Brain microvascular endothelial cell (primary cell): ENCODE measurements around the gene PPP2R5E.

ENCODE experiments used
- DNase-seq: peaks from one replicate; pipeline ENCODE4 v3.0.0-alpha.2; 2020
- H3K27ac ChIP-seq: fragments of 250-450 bp; sonication (Bioruptor Pico); 2 replicates; pipeline ENCODE4 v1.5.1; 2020; ENCODE audit warnings: mild to moderate bottlenecking, moderate library complexity
- H3K27me3 ChIP-seq: fragments of 250-450 bp; sonication (Bioruptor Pico); replicated peaks from 2 replicates; pipeline ENCODE4 v1.5.1; 2020; ENCODE audit warnings: mild to moderate bottlenecking
- H3K36me3 ChIP-seq: fragments of 250-450 bp; sonication (Bioruptor Pico); replicated peaks from 2 replicates; pipeline ENCODE4 v1.5.1; 2020; ENCODE audit warnings: mild to moderate bottlenecking
- H3K4me3 ChIP-seq: 2 replicates; pipeline ENCODE4 v1.5.1; 2011; ENCODE audit warnings: low read depth, mild to moderate bottlenecking, control low read depth, low read length, moderate library complexity
- in situ Hi-C: cut with HindIII; loops from 2 replicates; pipeline ENCODE4 v1.10.0; 2017; ENCODE audit warnings: low sequenced_read_pairs, low pct_ligation_motif_present
- TF ChIP-seq, protein P1 (sequence below): IDR thresholded peaks from 2 replicates; pipeline ENCODE4 v1.5.1; 2011; ENCODE audit warnings: low read depth, mild to moderate bottlenecking, moderate library complexity, low read length, control low read depth, inconsistent platforms; ENCODE audit errors: missing control alignments

PPP2R5E gene

DNA sequence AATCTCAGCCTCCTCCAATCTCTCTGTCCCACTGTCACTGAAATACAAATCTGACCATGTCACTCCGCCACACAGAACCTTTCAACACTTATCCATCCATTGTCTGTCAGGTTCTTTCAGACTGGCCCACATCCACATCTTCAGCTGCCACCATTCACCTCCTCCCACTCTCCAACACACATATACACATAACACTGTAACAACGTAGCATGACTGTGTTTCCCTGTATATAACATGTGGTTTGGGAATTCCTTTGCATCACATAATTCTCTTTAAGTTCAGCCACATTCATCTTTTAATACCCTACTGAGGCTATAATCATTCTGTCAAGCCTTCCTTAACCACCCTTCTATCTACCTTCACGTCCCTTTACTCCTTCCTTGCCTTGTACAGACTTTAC lies 99.2 kb downstream of the PPP2R5E start:
- TF ChIP-seq, protein P1, sequence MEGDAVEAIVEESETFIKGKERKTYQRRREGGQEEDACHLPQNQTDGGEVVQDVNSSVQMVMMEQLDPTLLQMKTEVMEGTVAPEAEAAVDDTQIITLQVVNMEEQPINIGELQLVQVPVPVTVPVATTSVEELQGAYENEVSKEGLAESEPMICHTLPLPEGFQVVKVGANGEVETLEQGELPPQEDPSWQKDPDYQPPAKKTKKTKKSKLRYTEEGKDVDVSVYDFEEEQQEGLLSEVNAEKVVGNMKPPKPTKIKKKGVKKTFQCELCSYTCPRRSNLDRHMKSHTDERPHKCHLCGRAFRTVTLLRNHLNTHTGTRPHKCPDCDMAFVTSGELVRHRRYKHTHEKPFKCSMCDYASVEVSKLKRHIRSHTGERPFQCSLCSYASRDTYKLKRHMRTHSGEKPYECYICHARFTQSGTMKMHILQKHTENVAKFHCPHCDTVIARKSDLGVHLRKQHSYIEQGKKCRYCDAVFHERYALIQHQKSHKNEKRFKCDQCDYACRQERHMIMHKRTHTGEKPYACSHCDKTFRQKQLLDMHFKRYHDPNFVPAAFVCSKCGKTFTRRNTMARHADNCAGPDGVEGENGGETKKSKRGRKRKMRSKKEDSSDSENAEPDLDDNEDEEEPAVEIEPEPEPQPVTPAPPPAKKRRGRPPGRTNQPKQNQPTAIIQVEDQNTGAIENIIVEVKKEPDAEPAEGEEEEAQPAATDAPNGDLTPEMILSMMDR = no peak
- H3K27ac ChIP-seq = no peak overlapping the region
- H3K4me3 ChIP-seq = no peak overlapping the region
- no peak for DNase-seq
- in situ Hi-C loops = no loop called here
- H3K36me3 ChIP-seq = no peaks in the 10 kb centered on the region
- H3K27me3 ChIP-seq = no peaks in the 10 kb centered on the region

DNA sequence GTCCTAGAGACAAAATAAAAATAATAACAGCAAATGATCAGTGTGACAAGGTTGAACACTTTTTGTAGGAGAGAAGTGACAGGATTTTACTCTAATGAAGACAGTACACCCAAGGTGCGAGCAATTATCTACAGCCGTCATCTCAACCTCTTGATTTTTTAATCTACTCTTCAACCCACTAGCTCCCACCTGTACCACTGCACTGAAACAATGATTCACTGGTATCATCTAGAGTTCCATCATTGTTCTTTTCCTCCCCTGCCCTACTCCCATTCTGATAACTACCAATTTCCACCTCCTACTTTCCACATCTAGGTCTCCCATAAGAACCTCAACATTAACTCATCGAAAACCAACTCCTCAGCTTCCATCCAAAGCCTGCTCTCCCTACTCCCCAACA lies 99.8 kb downstream of the PPP2R5E start:
- in situ Hi-C loops = no loop called here
- Histone ChIP-seq H3K4me3 (no peak overlapping the region), H3K27ac (no peak overlapping the region), H3K27me3 (no peaks in the 10 kb centered on the region), H3K36me3 (no peaks in the 10 kb centered on the region)
- TF ChIP-seq, protein P1 = no peak
- DNase-seq = no peak

DNA sequence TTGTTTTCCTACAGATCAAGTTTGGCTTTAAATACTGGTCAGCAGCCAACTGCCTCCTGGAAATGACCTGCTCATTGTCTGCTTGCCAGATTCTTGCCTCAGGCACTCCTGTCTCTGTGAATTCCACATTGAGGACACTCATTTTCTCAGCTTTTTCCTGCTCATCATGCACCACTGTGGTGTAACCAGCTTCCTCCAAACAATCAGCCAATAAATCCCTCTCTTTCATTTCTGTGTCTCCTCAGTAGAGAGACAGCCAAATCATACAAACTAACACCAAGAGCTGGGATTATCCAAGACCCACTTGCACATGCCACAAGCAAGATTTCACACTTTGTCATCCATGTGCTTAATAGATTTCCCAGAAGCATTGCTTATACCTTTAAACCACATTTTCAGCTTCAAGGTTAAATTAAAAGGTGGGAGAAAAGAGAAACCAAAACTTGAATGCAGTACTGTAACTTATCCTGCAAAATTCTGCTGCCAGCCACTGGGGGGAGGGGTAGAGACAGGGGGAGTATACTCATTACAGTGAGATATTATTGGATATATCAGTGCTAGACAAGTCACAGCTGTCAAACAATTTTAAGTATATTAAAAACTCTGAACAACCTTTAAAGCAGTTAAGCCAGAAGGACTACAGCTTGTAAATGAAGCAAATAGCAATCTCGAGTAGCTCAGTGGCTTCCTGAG lies 105.0 kb downstream of the PPP2R5E start:
- H3K4me3 ChIP-seq = no peak overlapping the region
- H3K27ac ChIP-seq = peak overlapping the region; percentile 15
- in situ Hi-C loops = no loop called here
- DNase-seq = peak; percentile 88
- TF ChIP-seq, protein P1 = peak; percentile 35
- no peaks in the 10 kb centered on the region for H3K36me3 ChIP-seq
- no peaks in the 10 kb centered on the region for H3K27me3 ChIP-seq

DNA sequence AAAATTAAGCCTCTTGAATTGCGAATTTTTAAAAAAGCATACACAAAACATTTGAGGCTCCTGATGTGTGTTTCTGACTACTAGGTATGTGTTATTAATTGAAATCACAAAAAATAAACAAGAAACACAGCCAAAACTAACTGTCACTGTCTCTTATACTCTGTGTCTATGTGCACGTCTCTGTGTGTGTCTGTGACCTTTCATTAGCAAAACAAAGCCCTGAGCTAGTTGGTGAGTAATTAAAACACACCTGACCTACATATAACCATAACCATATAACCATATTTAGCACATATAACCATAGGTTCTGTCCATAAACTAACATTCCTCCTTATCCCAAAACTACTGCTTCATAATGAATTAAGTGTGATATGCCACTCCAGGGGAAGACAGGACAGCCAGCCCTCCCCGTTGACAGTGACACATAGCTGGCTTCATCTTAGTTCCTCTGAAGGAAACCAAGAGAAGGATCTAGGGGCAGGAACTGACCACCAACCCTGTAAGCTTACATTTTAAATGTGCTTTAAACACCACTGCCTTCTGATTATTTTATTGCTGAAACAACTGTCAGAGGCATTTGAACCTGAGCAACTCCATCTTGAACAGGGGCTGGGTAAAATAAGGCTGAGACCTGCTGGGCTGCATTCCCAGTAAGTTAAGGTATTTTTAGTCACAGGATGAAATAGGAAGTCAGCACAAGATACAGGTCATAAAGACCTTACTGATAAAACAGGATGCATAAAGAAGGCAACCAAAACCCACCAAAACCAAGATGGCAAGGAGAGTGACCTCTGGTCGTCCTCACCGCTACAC lies 106.7 kb downstream of the PPP2R5E start:
- no peaks in the 10 kb centered on the region for H3K36me3 ChIP-seq
- no peak overlapping the region for H3K27ac ChIP-seq
- in situ Hi-C loops = no loop called here

DNA sequence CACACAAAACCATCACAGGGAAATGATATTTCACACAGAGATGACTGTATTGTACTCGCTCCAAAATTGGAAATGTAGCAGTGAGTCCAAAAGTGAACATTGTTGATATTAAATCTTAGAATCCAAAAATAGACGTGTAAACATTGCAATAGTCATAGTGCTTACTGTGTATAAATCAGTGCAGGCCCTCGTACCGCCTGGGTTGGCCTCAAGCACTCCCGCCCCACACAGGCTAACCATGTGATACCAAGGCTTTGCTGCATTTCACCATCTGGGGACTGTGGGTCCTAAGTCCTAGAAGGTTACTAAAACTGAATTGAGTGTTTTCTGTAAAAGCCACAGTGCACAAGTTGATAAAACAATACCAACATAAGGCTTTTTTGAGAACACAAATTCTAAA lies 107.3 kb downstream of the PPP2R5E start:
- in situ Hi-C loops = no loop called here
- Histone ChIP-seq H3K4me3 (no peak overlapping the region), H3K27ac (no peak overlapping the region), H3K27me3 (no peaks in the 10 kb centered on the region), H3K36me3 (no peaks in the 10 kb centered on the region)
- TF ChIP-seq, protein P1 = no peak
- DNase-seq = peak; percentile 22

More for the DNA sequence above, 106.7 kb downstream of the PPP2R5E start:
- Histone ChIP-seq H3K4me3 (no peak overlapping the region), H3K27me3 (no peaks in the 10 kb centered on the region)
- TF ChIP-seq, protein P1 = no peak
- DNase-seq = no peak

DNA sequence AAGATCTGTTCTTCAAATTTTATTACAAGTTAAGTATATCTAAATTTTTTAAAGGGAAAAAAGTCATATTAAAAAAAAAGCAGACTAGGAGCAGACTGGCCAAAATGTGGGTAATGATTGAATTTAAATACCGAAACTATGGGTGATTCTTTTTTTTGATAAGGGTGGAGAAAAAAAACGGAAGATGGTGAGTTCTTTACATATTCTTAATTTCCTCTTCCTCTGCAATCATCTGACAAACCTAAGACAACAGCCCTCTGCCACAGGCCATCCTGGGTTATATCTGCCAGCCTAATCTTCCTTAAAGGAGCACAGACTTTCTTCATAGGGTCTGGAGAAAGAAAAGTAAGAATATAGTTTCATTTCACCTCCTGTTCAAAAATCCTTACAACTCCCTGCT lies 108.0 kb downstream of the PPP2R5E start:
- in situ Hi-C loops = no loop called here
- no peaks in the 10 kb centered on the region for H3K27me3 ChIP-seq
- H3K27ac ChIP-seq = no peak overlapping the region
- no peak for DNase-seq
- no peaks in the 10 kb centered on the region for H3K36me3 ChIP-seq
- no peak overlapping the region for H3K4me3 ChIP-seq
- TF ChIP-seq, protein P1 = no peak
